HG03571 (cell line): ENCODE data around the gene PLBD2.

ENCODE experiments used
- ATAC-seq: cut with Tn5 transposase; IDR thresholded peaks from one replicate; pipeline ENCODE4 v1.9.1; 2021; ENCODE audit not compliant: unreplicated experiment

The PLBD2 gene

DNA sequence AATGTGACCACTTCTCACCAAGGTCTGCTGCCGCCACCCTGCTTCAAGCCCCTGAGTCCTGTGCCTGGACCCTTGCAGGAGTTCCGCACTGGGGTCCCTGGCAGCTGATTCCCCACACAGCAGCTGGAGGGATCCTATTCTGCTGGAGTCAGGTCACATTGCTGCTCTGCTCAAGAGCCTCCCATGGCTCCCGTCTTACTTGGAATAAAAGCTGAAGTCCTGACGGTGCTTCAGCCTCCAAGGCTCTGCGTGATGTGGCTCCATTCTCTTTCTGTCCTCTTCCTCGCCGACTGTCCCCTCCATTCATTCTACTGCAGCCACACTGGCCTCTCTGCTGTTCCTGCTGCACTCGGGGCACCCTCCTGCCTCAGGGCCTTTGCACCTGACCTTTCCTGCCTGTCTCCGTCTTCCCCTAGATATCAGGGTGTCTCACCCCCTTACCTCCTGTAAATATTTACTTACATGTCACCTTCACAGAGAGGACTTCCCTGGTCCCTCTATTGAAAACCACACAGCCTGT is 56.2 kb downstream of the PLBD2 start:
- ATAC-seq, result no peak

DNA sequence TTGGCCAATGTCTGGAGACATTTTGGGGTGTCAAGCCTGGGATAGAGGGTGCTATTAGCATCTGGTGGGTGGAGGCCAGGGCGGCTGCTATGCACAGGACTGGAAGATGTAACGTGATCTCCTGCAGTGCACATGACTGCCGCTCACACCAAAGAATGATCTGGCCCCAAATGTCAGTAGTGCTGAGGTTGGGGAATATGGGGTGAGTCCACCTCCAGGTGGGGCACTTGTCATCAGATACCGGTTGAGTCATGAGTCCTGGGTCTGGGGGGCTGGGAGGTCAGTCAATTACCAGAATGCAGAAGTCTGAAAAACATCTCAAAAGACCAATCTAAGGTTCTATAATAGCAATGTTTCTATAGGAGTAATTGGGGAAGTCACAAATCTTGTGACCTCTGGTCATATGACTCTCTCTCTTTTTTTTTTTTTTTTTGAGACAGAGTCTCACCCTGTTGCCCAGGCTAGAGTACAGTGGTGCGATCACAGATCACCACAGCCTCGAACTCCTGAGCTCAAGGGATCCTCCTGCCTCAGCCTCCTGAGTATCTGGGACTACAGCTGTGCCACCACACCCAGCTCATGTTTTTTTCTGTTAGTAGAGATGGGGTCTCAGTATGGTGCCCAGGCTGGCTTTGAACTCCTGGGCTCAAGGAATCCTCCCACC is 57.8 kb downstream of the PLBD2 start:
- no peak for ATAC-seq

DNA sequence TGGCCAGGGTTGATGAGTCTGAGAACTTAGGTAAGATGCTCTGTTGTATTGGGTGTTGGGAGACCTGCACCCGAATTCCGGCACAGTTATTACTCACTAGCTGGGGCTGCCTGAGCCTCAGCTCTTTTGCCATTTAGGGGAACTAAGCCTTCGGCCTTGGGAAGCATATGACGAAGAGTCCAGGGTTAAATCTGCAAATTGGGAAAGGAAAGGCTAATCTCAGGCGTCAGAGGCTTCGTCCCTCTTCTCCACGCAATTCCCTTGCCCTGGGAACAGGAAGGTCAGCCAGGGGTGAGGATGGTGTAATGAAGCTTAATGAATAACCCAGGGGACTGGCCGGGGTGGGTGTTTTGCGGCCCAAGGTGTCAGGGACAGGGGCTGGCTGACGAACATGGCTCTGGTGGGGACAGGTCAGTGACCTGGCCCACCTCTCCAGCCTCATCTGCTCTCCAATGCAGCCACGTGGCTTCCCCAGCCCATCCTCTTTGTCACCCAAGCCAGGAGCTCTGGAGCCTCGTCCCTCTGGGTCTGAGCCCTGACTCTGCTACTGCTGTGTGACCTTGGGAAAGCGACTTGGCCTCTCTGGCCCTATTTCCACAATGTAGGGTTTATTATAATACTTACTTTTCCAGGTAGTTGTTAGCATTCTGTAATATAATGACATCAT is 60.0 kb downstream of the PLBD2 start:
- no peak for ATAC-seq

DNA sequence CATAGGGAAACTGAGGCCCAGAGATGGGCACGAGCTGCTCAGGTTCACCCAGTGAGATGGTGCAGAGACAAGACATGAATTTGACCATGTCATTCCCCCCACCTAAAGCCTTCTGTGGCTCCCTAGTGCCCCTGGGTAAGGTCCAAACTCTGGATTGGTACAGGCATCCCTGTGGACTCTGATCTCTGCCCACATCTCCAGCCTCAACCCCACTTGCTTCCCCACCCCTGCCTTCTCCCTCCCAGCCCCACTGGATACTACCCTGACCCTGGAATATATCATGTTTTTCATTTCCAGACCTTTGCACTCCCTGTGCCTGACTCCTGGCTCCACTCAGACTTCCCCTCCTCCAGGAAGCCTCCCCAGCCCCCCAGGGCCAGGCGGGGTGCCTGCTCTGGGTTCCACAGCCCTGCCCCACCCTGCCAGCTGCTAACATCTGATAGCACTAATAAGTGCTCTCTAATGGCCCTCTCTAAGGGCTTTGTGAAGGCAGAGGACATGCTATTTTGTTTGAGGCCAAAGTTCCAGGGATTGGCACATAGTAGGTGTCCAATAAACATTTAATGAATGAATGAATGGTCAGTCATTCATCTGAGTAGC is 62.7 kb downstream of the PLBD2 start:
- ATAC-seq, result no peak

DNA sequence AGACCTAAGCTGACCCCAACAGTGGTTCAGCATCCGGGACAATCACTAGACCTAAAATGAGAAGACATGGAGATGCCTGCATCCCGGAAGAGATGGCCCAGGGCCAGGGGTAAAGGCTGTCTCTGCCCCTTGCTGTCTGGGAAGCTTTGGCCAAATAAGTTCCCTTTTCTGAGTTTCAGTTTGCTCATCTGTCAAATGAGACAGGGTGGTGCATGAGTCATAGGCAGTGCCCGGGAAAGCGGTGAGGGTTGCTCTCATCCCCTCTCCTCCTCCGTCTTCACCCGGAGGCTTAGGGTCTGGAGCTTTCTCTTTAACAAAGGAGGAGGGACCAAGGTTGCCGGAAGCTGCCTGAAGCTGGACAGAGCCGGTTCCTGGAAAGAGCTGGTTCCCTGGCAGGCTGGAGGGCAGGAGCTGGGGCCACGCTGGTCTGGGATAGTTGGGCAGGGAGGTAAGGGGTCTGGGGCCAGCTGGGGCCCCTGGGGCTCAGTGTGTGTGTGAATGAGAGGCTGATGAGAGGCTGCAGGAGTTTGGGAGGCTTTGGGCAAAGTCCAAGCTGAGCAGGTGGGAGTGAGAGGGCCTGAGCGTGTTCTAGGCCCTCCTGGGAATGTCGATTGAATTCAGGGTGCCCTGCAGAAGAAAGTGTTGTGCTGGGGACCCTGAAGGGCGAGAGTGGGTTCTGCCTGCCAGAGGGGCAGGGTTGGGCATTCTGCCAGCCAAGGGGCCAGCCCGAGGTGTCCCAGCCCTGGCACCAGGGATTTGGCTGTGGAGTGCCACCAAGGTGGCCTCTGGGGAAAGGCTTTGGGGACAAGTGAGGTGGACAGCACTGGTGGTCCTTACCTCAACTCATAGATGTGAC is 63.9 kb downstream of the PLBD2 start, which contains the start of gene SDSL:
TSS of gene SDSL (plus strand) at position 351 of the 856 bp plus-strand sequence. CDS start 5,603 bp downstream, outside the sequence.
- ATAC-seq, result peak; percentile 93

DNA sequence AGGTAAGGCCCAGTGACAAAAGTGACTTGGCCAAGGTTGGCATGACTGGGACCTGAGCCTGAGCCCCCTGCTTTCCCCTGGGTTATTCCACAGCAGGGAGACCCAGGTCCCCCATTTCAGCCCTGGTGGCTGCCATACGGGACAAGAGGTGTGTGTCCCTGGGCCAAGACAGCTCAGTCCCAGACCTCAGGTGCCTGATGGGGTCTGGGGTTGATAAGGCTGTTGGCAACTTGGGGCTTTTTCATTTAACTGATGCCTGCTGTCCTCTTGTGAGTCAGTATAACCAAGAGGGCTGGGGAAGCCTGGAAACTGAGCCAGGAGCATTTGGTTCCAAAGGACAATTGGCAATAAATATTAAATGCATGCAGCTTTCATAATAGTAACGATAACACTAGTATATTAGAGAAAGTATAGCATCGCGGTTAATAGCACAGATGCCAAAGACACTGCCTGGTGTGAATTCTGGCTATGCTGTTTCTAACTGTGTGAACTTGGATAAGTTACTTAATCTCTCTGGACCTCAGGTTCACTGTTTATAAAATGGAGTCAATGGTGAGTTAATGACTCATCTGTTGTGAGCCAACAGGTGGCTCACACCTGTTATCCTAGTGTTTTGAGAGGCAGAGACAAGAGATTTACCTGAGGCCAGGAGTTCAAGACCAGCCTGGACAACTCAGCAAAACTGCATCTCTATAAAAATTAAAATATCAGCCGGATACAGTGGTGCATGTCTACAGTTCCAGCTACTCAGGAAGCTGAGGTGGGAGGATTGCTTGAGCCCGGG is 64.7 kb downstream of the PLBD2 start:
- ATAC-seq, result no peak

DNA sequence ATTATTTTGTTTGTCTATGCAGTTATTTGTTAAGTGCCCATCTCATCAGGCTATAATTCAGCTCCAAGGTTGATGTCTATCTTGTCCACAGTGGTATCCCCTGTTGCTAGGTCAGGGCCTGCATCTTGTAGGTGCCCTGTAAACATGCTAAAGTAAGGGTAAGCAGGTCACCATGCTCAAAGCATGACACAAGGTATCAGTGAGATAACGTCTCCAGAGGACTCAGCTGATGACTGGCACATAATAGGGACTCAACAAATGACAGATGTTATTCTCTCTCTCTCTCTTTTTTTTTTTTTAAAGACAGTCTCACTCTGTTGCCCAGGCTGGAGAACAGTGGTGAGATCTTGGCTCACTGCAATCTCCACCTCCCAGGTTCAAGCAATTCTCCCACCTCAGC is 66.1 kb downstream of the PLBD2 start:
- no peak for ATAC-seq

DNA sequence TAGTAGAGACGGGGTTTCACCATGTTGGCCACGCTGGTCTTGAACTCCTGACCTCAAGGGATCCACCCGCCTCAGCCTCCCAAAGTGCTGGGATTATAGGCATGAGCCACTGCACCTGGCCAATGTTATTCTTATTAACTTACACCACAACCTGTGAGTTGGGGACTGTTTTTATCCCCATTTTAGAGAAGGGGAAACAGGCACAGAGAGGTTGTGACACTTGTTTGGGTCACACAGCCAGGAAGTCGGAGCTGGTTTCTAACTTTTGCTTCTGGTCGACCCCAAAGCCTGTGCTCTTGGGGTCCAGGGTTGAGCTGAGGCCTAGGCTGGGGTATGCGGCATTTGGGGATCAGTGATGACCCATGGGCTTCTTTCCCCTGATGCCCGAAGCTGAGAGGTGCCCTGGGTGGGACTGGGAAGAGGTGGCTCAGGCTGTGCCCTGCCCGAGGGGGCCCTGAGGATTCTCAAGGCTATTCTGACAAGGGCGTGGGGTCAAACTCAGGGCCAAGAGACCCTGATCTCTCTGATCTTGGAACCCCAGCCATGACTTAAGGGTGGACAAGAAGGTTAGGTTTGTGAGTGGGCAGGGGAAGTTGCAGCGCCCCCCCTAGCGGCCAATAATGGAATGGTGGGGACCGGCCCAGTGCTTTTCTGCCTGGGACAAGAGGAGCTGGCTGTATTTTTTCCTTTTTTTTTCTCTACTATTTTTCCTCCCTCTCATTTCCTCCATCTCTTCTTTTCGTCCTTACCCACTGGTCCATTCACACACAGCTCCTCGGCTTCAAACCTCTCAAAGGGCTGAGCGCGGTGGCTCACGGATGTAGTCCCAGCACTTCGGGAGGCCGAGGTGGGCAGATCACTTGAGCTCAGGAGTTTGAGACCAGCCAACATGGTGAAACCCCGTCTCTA is 66.8 kb downstream of the PLBD2 start:
- no peak for ATAC-seq

DNA sequence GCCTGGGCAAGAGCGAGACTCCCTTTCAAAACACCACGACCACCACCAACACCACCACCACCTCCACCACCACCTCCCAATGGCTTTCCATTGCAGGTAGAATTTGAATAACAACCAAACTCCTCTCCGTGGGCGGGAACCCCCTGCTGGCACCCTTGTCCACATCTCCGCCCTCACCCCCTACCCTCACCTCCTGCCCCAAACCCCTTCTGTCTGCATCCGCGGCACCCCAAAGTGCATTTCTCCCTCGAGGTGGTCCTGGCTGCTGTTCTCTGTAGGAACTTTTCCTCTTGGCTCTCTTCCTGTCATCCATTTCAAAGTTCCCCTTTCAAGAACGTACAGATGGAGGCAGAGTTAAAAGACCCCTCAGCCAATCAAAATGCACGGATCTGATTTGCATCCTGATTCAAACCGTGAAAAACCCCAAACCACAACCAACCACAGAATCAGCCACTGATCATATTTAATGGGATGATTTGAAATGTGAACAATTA is 67.6 kb downstream of the PLBD2 start:
- no peak for ATAC-seq

DNA sequence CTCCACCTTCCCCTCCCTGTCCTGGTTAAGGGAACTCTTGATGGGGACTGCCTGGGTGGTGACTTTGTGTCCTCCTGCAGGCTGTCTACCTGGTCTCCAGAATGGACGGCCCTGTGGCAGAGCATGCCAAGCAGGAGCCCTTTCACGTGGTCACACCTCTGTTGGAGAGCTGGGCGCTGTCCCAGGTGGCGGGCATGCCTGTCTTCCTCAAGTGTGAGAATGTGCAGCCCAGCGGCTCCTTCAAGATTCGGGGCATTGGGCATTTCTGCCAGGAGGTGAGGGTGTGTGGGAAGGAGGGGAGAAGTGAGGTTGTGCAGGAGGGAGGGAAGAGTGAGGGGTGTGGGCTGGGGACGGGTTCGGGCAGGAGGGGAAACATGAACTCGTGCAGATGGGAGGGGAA is 69.5 kb downstream of the PLBD2 start:
- no peak for ATAC-seq

DNA sequence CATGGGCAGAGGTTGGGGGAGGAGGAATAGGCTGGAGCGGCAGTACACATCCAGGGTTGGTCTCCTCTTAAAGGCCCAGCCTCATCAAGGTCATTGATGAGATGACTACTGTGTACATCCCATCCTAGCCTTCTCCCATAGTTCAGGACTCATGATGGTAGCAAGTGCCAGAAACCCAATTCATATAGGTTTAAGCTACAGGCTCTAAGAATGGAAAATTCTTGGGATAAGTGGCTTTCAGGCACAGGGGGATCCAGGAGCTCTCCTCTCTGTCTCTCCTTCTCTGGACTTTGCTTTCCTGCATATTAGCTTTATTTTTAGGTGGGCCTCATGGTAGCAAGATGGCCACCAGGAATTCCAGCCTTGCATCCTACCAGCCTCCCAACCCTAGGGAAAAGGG is 70.1 kb downstream of the PLBD2 start:
- no peak for ATAC-seq

DNA sequence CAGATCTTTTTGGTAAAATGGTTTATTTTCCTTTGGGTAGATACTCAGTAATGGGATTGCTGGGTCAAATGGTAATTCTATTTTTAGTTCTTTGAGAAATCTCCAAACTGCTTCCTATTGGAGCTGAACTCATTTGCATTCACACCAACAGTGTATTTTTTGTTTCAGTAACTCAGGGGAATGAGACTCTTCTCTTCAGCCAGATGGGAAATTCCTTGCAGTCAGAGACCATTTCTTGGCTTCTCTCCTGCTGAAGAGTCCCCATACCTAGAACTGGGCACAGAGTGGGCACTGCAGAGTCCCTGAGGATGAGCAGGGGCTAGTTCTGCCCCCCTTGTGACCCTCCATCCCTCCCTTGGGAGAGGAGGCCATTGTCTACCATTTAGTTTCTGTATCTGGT is 74.6 kb downstream of the PLBD2 start:
- ATAC-seq, result no peak

DNA sequence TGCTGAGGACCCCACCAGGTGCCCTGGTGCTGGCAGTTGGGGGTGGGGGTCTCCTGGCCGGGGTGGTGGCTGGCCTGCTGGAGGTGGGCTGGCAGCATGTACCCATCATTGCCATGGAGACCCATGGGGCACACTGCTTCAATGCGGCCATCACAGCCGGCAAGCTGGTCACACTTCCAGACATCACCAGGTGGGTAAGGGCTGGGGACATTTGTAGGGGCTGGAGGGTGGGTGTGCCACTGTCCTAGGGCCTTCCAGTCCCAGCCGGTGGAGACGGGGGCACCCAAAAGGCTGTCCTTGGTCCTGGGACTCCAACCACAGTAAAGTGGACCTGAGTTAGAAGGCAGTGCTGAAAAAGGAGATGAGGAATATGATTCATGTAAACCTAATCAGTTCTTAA is 77.0 kb downstream of the PLBD2 start:
- no peak for ATAC-seq

DNA sequence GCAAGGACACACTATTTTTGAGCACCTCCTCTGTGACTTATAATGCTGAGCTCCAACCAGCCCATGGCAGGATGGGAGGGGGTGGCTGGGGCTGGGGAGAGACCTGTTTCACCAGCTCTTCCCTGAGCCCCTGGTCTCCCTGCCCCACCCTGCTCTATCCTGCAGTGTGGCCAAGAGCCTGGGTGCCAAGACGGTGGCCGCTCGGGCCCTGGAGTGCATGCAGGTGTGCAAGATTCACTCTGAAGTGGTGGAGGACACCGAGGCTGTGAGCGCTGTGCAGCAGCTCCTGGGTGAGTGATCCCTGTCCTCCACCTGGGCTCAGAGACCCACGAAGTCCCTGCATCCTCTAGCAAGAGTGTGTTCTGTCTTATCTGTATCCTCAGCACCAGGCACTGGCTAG is 78.2 kb downstream of the PLBD2 start:
- no peak for ATAC-seq

DNA sequence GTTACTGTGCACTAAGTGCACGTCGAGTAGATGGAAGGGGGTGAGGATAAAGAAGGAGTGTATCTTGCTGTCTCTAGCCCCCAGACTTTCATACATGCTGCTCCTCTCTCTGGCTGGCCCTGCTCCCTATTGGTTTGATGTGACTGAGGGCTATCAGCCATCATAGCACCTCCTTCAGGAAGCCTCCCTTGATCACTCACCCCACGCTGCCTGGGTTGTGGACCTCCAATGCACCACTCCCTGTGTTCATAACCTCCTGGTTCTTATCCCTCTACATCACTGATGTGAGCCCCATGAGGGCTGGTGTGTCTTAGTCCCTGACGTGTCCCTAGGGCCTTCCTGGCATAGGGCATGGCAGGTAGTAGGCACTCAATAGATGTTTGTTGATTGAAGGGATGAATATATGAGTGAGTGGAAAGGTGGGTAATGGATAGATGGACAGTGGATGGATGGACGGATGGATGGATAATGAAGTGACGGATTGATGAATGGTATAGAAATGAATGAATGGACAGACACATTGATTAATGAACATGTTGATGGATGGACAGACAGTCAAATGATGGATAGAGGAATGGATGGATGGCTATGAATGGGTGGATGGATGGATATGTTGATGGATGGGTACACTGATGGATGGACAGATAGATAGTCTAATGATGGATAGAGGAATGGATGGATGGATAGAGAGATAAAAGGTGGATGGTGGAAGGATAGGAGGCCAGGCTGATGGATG is 78.8 kb downstream of the PLBD2 start:
- no peak for ATAC-seq

DNA sequence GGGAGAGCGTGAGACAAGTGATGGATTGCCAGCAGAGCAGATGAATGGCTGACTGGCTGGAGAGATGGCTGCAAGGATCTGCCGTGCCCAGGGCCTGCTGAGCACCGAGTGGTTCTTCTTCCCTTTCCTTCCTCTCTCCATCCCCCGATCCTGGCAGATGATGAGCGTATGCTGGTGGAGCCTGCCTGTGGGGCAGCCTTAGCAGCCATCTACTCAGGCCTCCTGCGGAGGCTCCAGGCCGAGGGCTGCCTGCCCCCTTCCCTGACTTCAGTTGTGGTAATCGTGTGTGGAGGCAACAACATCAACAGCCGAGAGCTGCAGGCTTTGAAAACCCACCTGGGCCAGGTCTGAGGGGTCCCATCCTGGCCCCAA is 79.3 kb downstream of the PLBD2 start:
- no peak for ATAC-seq

DNA sequence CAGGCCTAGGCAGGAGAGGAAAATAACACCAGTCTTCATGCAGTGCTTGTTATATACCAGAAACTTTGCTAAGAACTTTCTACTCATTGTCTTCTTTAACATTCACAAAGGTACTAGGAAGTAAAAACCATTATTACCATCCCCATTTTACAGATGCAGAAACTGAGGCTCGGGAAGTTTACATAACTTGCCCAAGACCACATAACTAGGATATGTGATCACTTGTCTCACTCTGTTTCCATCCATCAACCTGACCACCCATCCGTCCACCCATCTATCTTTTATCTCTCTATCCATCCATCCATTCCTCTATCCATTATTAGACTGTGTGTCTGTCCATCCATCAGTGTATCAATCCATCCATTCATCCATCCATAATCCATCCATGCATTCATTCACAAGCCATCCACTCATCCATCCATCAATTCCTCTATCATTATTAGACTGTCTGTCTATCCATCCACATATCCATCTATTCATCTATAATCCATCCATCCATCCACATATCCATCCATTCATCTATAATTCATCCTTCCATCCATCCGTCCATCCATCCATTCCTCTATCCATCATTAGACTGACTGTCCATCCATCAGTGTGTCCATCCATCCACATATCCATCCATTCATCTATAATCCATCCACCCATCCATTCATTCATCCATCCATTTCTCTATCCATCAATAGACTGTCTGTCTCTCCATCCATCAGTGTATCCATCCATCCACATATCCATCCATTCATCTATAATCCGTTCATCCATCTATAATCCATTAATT is 80.3 kb downstream of the PLBD2 start:
- no peak for ATAC-seq

DNA sequence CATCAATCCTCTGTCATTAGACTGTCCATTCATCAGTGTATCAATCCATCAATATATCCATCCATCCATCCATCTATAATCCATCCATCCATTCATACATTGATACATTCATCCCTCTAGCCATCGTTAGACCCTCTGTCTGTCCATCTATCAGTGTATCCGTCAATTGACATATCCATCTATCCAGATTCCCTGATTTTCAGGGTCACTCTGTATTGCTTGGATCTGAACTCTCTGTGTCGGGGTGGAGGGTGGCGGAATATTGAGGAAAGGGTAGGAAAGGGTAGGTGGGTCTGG is 80.9 kb downstream of the PLBD2 start:
- ATAC-seq, result no peak
